Measurements from ENCODE around the gene VAC14.
A peak's percentile ranks its signal among the peaks of the same experiment; 100 is the strongest.

Gene VAC14

DNA sequence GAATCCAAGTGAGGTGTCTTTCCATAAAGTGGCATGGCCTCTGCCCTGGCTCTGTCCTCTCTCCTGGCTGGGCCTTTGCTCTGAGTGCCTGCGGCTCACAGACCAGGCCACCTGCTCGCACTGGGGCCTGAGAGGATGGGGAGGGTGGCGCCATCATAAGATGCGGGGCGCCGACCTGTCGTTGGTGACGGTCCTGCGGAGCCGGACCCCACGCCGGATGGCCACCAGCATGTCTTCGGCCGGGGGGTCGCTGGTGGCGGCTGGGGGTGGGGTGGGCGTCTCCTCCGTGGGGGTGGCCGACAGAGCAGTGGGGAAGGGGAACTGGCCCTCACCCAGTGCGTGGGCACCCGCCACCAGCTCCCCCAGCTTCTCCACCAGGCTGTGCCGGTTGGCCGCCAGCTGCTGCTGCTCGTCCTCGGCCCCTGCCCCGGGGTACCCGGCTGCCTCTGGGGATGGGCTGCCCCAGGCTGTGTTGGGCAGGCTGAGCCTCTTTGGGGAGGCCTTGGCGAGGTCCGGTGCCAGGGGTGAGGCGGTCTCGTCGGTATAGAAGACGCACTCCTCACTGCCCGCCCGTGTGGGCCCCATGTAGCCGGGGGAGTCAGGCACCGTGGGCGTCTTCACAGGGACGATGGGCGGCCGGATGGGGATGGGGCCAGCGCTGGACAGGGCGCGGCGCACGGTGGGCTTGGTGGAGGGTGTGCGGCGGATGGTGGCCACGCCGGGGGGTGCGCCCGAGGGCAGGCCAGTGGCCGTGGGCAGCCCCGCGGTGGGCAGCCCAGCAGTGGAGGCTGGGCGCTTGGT is 137.2 kb downstream of the VAC14 start:
- DNase-seq, result no peak
- in situ Hi-C loops (cut with HindIII; ENCODE audit: low pct_ligation_motif_present, low pct_unique_long_range_greater_than_20kb, low sequenced_read_pairs), result no loop called here

GRCh38 chr16:70662991-70663523 is 137.9 kb downstream of the VAC14 start:
- in situ Hi-C loops (cut with HindIII; ENCODE audit: low pct_ligation_motif_present, low pct_unique_long_range_greater_than_20kb, low sequenced_read_pairs), result no loop called here
- no peak for DNase-seq

DNA sequence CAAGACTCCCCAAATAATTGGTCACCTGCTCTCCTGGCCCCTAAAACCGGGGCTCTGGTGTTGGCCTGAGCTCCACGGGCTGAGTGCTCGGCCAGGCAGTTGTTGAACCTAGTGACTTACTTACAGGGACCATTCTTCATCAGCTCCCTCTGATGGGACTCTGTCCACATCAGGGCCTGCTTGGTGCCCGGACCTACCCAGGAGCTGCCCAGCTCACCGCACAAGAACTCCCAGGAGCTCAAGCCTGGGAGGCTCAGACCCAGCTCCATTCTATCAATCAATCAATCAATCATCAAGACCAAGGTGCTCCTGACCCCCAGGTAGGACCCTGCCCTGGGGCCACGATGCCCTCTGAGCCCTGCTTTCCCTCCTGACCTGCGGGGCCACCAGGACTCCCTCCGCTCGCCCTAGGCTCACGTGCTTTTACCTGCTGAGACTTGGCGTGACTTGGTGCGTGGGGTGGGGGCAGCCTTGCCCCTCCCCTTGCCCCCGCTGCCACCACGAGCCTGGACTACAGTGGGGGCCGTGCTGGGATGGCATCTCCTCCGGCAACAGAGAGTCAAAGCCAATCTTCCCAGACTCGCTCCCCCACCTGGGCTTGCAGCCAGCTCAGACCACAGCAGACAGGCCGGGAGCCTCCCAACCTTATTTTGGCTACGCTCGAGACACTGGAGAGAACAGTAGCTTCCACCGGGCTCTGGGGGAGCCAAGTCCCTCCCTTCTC is 138.9 kb downstream of the VAC14 start:
- DNase-seq, result no peak
- in situ Hi-C loops (cut with HindIII; ENCODE audit: low pct_ligation_motif_present, low pct_unique_long_range_greater_than_20kb, low sequenced_read_pairs), result no loop called here

- in situ Hi-C loops (cut with HindIII; ENCODE audit: low pct_ligation_motif_present, low pct_unique_long_range_greater_than_20kb, low sequenced_read_pairs), result no loop called here
- no peak for DNase-seq
These were observed 139.4 kb downstream of the VAC14 start for GRCh38 chr16:70661534-70661917.

DNA sequence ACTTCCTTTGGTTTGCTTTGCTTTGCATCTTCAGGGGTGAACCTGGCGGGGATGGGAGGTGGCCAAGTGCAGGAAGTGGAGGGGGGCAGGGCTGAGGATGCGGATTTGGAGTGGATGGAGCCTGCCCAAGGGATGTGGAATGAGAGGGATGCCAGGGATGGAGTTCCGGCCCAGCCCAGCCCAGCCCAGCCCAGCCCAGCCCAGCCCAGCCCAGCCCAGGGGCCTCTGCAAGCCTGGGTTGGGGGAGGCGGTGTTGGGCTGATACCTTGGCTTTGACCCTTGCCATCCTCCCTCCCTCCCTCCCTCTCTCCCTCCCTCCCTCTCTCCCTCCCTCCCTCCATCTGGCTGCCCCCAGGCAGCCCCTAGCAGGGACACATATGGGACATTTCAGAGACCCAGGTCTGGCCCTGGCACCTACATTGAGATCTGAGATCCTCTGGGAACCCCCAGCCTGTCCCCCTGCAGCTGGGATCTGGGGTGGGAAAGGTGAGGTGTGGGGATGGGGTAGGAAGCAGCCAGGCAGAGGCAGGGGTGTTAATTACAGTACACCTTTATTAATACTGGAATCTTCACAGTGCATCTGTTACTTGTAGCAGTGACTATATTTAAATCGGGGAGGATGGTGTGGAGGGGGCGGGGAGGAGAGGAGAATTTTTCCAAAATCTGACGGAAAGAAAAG is 140.1 kb downstream of the VAC14 start:
- peak; percentile 23 for DNase-seq
- in situ Hi-C loops (cut with HindIII; ENCODE audit: low pct_ligation_motif_present, low pct_unique_long_range_greater_than_20kb, low sequenced_read_pairs), result no loop called here

DNA sequence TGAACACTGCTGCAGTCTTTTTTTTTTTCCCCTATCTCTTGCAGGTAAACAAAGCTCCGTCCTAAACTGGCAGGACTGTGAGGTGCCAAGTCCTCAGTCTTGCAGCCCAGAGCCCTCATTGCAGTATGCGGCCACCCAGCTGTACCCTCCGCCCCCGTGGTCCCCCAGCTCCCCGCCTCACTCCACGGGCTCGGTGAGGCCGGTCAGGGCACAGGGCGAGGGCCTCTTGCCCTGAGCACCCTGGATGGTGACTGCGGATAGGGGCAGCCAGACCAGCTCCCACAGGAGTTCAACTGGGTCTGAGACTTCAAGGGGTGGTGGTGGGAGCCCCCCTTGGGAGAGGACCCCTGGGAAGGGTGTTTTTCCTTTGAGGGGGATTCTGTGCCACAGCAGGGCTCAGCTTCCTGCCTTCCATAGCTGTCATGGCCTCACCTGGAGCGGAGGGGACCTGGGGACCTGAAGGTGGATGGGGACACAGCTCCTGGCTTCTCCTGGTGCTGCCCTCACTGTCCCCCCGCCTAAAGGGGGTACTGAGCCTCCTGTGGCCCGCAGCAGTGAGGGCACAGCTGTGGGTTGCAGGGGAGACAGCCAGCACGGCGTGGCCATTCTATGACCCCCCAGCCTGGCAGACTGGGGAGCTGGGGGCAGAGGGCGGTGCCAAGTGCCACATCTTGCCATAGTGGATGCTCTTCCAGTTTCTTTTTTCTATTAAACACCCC is 140.8 kb downstream of the VAC14 start:
- DNase-seq, result no peak
- in situ Hi-C loops (cut with HindIII; ENCODE audit: low pct_ligation_motif_present, low pct_unique_long_range_greater_than_20kb, low sequenced_read_pairs), result no loop called here

DNA sequence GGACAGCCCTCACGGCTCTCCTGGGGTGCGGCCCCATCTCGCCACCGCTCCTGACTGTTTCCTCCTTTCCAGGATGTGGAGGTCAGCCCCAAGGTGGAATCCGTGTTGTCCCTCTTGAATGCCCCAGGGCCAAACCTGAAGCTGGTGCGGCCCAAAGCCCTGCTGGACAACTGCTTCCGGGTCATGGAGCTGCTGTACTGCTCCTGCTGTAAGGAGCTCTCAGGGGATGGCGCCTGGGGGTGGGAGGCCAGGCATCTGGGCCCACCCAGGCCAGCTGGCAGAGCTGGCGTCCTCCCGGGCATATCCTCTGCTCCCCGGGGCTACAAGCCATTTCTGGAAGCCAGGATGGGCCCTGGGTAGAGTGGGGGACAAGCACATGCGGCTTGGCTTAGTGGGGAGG is 141.4 kb downstream of the VAC14 start:
- no peak for DNase-seq
- in situ Hi-C loops (cut with HindIII; ENCODE audit: low pct_ligation_motif_present, low pct_unique_long_range_greater_than_20kb, low sequenced_read_pairs), result no loop called here

- in situ Hi-C loops (cut with HindIII; ENCODE audit: low pct_ligation_motif_present, low pct_unique_long_range_greater_than_20kb, low sequenced_read_pairs), result no loop called here
- no peak for DNase-seq
These were observed 142.0 kb downstream of the VAC14 start for GRCh38 chr16:70658921-70659320.

DNA sequence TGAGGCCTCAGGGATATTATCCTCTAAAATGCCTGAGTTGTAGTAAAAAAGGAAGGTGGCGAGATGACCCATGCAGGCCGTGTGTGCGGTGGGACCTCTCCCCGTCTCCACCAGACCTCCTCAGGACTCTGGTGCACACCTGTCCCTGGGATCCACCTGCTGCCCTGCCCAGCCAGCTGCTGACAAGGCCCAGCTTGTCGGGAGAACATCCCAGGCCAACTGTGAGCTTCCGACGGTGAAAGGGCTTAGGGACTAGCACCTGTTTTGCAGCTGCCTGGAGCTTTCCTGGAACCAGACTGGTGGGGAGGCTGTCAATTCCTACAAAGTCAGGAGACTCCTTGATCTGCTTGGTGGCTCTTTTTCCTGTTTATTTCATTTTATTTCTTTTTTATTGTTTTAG is 143.0 kb downstream of the VAC14 start:
- in situ Hi-C loops (cut with HindIII; ENCODE audit: low pct_ligation_motif_present, low pct_unique_long_range_greater_than_20kb, low sequenced_read_pairs), result no loop called here
- DNase-seq, result no peak

- DNase-seq, result no peak
- in situ Hi-C loops (cut with HindIII; ENCODE audit: low pct_ligation_motif_present, low pct_unique_long_range_greater_than_20kb, low sequenced_read_pairs), result no loop called here
These were observed 144.2 kb downstream of the VAC14 start for GRCh38 chr16:70656712-70657263.

- no peak for DNase-seq
- in situ Hi-C loops (cut with HindIII; ENCODE audit: low pct_ligation_motif_present, low pct_unique_long_range_greater_than_20kb, low sequenced_read_pairs), result no loop called here
These were observed 144.8 kb downstream of the VAC14 start for GRCh38 chr16:70656065-70656711.

DNA sequence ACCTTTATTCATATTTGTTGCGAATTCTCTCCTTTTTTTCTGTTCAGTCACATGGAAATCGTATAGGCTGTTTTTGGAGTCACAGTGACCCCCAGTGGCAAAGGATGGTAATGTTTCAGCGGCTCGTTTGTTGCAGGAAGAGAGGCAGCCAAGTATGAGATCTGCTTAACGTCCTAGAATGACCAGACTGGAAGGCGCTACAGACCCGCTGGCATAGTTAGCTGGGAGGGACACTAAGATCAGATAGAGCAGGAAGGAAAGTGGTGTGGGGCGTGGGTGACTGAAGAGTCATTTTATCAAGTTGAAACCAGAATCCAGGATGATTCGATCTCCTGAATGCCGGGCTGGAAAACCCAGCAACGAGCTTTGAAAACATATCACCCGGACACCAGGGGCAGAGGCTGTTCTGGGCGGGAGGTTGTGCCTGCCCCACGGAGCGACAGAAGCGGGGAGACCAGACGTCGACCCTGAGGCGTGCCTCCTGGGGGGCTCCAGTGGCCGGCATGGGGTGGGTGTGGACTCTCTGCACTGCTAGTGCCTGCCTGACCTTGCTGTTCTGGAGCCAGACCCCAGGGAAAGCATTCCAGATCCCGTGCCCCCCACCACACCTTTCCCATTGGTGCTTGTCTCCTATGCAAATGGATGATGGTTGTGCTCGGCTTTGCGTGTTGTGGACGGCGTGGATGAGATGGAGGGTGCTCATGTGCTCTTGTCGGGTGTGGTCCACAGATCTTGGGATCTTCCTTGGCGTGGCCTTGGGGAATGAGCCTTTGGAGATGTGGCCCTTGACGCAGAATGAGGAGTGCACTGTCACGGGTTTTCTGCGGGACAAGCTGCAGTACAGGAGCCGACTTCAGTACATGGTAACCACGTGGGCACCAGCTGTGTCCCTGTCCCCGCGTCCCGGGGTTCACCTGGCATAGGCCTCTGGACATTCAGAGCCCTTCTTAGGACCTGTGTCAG is 146.9 kb downstream of the VAC14 start:
- in situ Hi-C loops (cut with HindIII; ENCODE audit: low pct_ligation_motif_present, low pct_unique_long_range_greater_than_20kb, low sequenced_read_pairs), result no loop called here
- peak; percentile 86 for DNase-seq

GRCh38 chr16:70653406-70653805 is 147.6 kb downstream of the VAC14 start:
- in situ Hi-C loops (cut with HindIII; ENCODE audit: low pct_ligation_motif_present, low pct_unique_long_range_greater_than_20kb, low sequenced_read_pairs), result no loop called here
- no peak for DNase-seq

DNA sequence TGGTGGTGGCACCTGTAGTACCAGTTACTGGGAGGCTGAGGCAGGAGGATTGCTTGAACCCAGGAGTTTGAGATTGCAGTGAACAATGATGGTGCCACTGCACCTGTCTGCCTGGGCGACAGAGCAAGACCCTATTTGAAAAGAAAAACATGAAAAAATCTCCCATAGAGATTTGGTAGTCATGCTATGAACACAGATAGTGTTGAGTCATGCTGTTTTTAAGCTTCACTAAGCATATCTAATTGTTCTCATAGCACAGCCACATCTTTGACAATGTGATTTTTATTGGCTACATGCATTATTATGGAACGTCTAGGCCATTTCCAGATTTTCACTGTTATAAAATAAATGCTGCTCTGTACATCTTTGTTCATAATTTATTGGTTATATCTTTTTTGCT is 148.6 kb downstream of the VAC14 start:
- in situ Hi-C loops (cut with HindIII; ENCODE audit: low pct_ligation_motif_present, low pct_unique_long_range_greater_than_20kb, low sequenced_read_pairs), result no loop called here
- peak; percentile 28 for DNase-seq

DNA sequence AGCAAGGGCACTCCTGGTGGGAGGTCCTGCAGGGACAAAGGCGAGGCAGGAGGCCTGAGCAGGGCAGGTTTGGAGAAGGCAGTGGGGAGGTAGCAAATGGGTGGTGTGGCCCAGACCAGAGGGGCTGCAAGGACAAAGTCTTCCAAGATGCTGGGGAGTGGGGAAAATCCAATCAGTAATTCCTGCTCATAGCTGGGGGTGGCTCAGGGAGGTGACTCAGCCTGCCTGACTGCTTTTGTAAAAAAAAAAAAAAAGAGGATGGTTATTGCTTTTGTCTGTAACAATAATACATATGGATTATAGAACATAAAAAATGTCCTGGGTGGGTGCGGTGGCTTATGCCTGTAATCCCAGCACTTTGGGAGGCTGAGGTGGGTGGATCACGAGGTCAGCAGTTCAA is 149.4 kb downstream of the VAC14 start:
- in situ Hi-C loops (cut with HindIII; ENCODE audit: low pct_ligation_motif_present, low pct_unique_long_range_greater_than_20kb, low sequenced_read_pairs), result no loop called here
- DNase-seq, result no peak

DNA sequence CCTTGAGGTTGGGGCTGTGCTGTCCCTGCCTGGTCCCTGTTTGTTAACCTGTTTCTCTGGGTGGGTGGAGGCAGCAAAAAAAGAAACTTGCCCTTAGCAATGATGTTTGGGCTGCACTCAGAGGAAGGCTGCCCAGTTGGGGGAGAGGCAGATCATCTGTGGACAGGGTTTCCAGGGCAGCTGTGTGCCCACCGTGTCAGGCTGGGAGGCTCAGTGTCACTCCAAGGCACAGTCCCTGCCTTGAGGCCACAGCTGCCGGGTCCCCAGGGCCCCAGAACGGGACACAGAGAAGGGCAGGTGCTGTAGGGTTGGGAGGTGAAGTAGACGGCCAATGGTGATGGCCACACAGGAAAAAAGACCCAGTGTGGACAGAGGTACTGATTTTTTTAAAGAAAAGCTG is 150.7 kb downstream of the VAC14 start:
- in situ Hi-C loops (cut with HindIII; ENCODE audit: low pct_ligation_motif_present, low pct_unique_long_range_greater_than_20kb, low sequenced_read_pairs), result no loop called here

DNA sequence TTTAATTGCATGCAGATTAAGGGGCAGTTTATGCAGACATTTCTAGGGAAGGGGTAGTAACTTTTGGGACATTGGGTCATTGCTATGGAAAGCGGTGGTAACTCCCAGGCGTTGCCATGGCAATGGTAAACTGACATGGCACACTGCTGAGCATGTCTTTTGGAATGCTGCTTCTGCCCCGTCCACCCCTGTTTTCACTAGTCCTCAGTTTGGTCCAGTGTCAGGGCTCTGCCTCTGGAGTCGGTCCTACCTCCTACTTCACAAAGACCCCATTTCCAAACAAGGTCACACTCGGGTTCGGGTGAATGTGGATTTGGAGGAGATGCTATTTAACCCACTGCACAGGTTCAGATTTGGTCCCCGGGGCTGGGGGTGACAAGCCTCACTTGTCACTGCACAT is 151.7 kb downstream of the VAC14 start:
- in situ Hi-C loops (cut with HindIII; ENCODE audit: low pct_ligation_motif_present, low pct_unique_long_range_greater_than_20kb, low sequenced_read_pairs), result no loop called here
- DNase-seq, result no peak

More for the DNA sequence above, 150.7 kb downstream of the VAC14 start:
- no peak for DNase-seq

Data from ACHN (cell line).